Naive thymus-derived CD8-positive, alpha-beta T cell (primary cell): ENCODE measurements around the gene MAPK8IP2. TPM values are rescaled to one million over a fixed set of nuclear protein-coding genes. Genes with fewer than 3 reads are reported as not detected.
"Not testable (repeated sequence)": the region's sequence is repeated elsewhere in the genome, so short reads cannot be mapped to it uniquely, and the experiment has no call there.

Experiments used
- ATAC-seq, 2 donors: fragments of 150-1000 bp; cut with Tn5 transposase in 1 of 2; sonication (Bioruptor Pico), chemical (Tn5 transposase) in 1 of 2; 1 replicate in 1 of 2; 2 replicates in 1 of 2; pipeline ENCODE4 v1.10.0; 2021; ENCODE audit warnings: mild to moderate bottlenecking in 2 of 2, moderate library complexity in 2 of 2
- POLR2A ChIA-PET: fragments of 350-600 bp; sonication (Branson Sonifier 250); formaldehyde crosslinking; loops from one replicate; lab custom pipeline; 2021; ENCODE audit warnings: antibody characterized with exemption; lab: Charles Lee
- DNase-seq, 10 donors: peaks; one replicate each; pipeline versions ENCODE4 v3.0.0 to v3.0.0-alpha.2; 2020 to 2022
- H3K27ac Mint-ChIP-seq, 10 donors: one replicate each; pipeline ENCODE4 v1.8.0; 2020 to 2022; ENCODE audit warnings: mild to moderate bottlenecking in 10 of 10, mixed read lengths in 10 of 10, moderate library complexity in 4 of 10, inconsistent platforms in 1 of 10
- H3K27me3 Mint-ChIP-seq, 5 donors: one replicate each; pipeline ENCODE4 v1.8.0; 2021 to 2022; ENCODE audit warnings: mixed read lengths in 5 of 5
- H3K36me3 Mint-ChIP-seq, 3 donors: one replicate each; pipeline ENCODE4 v1.8.0; 2020 to 2022; ENCODE audit warnings: mixed read lengths in 3 of 3, mild to moderate bottlenecking in 2 of 3, inconsistent platforms in 1 of 3
- H3K4me1 Mint-ChIP-seq, 4 donors: one replicate each; pipeline ENCODE4 v1.8.0; 2021 to 2022; ENCODE audit warnings: mixed read lengths in 4 of 4
- H3K4me3 Mint-ChIP-seq, 10 donors: one replicate each; pipeline ENCODE4 v1.8.0; 2020 to 2022; ENCODE audit warnings: mild to moderate bottlenecking in 10 of 10, mixed read lengths in 10 of 10, moderate library complexity in 6 of 10, inconsistent platforms in 1 of 10
- H3K9me3 Mint-ChIP-seq, 9 donors: one replicate each; pipeline ENCODE4 v1.8.0; 2020 to 2022; ENCODE audit warnings: mixed read lengths in 9 of 9, mild to moderate bottlenecking in 3 of 9, inconsistent platforms in 1 of 9, moderate library complexity in 1 of 9
- polyA plus RNA-seq, 3 donors: library from polyadenylated mRNA; unstranded; fragments of 300-500 nt; fragmentation: Illumina TruSeq; gene quantifications; one replicate each; pipeline ENCODE4 v1.2.3, GENCODE V29; 2021
- total RNA-seq, 8 experiments: library from RNA in 2 of 8; stranded (reverse) in 2 of 8; gene quantifications; one replicate each; pipeline ENCODE4 v1.2.3 and lab custom pipeline; 2021 to 2026

Gene MAPK8IP2
- total and polyA plus RNA-seq, 5 experiments from 2014 or later: 0.22 to 0.62 TPM; not detected in 3

DNA sequence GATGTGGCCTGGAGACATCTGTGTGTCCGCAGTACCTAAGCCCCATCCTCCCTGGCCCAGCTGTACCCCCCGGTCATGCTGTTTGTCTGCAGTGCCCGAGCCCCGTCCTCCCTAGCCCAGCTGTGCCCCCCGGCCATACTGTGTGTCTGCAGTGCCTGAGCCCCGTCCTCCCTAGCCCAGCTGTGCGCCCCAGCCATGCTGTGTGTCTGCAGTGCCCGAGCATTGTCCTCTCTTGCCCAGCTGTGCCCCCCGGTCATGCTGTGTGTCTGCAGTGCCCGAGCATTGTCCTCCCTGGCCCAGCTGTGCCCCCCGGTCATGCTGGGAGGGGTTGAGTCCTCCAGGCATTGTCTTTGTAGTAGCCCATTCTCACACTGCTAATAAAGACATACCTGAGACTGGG lies 35.0 kb downstream of the MAPK8IP2 start:
- ATAC-seq (no peak), DNase-seq (no peak)
- POLR2A ChIA-PET: no interaction called here
- Mint-ChIP-seq H3K36me3 (no peaks in the 10 kb centered on the region), H3K27me3 (no peaks in the 10 kb centered on the region), H3K27ac (peak overlapping the region in 1 of 10 donors; percentile 79), H3K4me1 (peaks cover 0 to 8% (median 5%) of the 10 kb centered on the region in 4 donors), H3K4me3 (no peak overlapping the region), H3K9me3 (no peaks in the 10 kb centered on the region)

DNA sequence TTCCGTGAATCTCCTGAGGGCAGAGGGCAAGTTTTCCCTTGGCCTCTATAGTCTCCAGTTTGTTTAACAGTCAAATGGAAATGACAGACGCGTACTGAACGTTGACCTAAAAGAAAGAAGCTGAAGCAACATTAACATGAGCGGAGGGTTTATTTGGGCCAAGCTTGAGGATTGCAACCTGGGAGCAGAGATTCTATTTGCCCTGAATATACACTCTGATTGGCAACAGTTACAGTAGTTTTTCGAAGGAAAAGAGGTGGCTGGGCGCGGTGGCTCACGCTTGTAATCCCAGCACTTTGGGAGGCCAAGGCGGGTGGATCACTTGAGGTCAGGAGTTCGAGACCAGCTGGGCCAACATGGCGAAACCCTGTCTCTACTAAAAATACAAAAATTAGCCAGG lies 39.7 kb downstream of the MAPK8IP2 start:
- H3K4me3 Mint-ChIP-seq, ATAC-seq, DNase-seq, H3K27ac Mint-ChIP-seq, H3K9me3 Mint-ChIP-seq, H3K36me3 Mint-ChIP-seq, H3K4me1 Mint-ChIP-seq, POLR2A ChIA-PET: not testable (repeated sequence)
- H3K27me3 Mint-ChIP-seq: peaks cover 0 to 10% (median 4%) of the 10 kb centered on the region in 5 donors

DNA sequence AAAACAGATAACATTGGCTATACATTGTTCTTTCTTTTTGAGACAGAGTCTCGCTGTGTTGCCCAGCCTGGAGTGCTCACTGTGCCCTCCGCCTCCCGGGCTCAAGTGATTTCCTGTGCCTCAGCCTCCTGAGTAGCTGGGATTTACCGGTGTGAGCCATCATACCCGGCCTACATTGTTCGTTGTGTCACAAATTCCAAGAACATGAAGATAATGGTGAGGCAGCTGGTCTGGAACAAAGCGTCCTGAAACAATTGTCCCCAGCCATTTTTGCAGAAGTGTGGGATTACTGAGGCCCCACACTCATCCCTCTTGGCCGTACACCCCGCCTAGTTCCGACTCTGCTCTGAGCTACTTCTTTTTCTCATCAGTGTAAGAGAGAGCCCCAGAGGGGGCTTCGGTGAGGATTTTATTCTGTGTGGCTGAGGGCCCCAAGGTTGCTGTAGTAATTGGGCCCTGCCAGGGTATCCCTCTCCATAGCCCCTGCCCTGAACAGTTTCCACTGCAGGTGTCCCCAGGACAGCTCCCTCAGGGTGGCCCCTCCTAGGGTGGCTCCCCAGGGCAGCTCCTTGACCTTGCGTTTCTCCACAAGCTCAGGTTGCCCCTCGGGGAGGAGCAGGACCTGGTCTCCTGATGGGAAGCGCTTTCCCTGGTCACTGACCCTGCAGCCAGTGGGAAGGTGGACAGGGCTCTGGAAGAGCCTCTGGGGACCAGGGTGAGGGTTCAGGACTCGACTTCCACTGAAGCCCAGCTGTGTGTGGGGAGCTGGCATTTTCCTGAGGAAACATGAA lies 40.5 kb downstream of the MAPK8IP2 start:
- H3K27ac Mint-ChIP-seq: no peak overlapping the region
- H3K9me3 Mint-ChIP-seq: no peaks in the 10 kb centered on the region
- peaks cover 0 to 3% (median under 1%) of the 10 kb centered on the region in 4 donors for H3K4me1 Mint-ChIP-seq
- H3K27me3 Mint-ChIP-seq: peaks cover 0 to 14% (median 7%) of the 10 kb centered on the region in 5 donors
- POLR2A ChIA-PET: interaction anchor here (1.2 kb wide), 1 partner anchor 20 kb away, joined by 4 read pairs; no protein-coding TSS in a partner anchor
- H3K36me3 Mint-ChIP-seq: no peaks in the 10 kb centered on the region
- no peak for DNase-seq
- no peak overlapping the region for H3K4me3 Mint-ChIP-seq
- no peak for ATAC-seq

DNA sequence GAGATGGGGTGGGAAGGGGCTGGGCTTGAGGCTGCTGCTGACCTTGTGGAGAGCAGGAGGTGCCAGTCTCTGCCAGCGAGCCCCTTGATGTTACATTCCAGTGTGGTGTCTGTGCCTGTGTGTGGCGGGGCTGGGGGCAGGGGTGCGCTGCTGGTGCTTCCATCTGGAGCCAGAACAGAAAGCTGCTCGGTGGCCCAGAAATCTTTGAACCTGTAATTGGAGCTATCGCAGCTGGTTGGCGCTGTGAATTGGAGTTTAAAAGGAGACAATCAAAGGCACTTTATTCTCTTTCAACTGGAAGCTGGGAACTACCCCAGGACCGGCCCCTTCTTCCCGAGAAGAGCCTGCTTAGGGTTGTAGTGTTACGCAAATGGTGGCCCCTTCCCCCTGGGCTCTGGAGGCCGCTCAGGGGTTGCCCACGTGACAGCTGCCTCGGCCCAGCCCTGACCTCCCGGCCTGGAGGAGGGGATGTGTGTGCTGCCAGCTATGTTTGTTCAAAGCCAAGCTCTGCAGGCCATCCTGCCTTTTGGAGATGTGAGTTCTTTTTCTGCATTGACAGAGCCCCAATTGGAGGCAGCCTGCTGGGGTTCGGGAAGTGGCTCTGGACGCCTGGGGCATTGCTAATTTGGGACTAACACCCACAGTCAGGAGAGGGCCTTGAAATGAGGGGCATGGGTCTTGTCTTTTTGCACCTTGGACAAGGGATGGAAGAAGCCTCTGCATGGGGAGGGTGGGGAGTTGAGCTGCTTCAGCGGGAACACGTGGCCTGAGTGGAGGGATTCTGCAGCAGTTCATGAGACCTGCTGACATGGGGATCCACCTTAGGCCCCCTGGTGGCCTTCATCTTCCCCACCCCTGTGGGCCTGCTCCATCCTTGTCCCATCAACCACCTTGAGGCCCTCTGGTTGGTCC lies 41.4 kb downstream of the MAPK8IP2 start:
- peaks cover 0 to 3% (median 0%) of the 10 kb centered on the region in 4 donors for H3K4me1 Mint-ChIP-seq
- peak overlapping the region in 2 of 10 donors; percentile 24 to 28 for H3K27ac Mint-ChIP-seq
- H3K36me3 Mint-ChIP-seq: no peaks in the 10 kb centered on the region
- H3K9me3 Mint-ChIP-seq: no peaks in the 10 kb centered on the region
- POLR2A ChIA-PET: interaction anchor here (1.0 to 1.2 kb wide), 3 partner anchors 15 to 21 kb away, joined by 3 to 4 read pairs (median 4); no protein-coding TSS in a partner anchor
- ATAC-seq (peak in 1 of 2 donors; percentile 44), DNase-seq (no peak)
- no peak overlapping the region for H3K4me3 Mint-ChIP-seq
- H3K27me3 Mint-ChIP-seq: peaks cover 0 to 19% (median 9%) of the 10 kb centered on the region in 5 donors

DNA sequence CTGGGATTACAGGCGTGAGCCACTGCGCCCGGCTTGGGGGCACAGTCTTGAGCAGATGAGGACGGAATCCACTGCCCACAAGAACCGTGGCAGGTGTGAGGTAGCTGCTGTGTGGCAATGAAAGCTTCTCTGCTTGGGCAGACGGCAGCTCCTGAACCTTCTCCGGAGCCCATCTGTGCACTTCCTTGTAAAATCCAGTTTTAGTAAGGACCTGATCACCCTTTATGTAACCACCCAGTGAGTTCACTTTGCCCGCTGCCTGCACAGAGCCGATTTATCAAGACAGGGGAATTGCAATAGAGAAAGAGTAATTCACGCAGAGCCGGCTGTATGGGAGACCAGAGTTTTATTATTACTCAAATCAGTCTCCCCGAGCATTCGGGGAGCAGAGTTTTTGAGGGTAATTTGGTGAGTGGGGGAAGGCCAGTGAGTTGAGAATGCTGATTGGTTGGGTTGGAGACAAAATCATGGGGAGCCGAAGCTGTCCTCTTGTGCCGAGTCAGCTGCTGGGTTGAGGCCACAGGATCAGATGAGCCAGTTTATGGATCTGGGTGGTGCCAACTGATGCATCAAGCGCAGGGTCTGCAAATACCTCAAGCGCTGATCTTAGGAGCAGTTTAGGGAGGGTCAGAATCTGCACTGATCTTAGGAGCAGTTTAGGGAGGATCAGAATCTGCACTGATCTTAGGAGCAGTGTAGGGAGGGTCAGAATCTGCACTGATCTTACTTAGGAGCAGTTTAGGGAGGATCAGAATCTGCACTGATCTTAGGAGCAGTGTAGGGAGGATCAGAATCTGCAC lies 42.6 kb downstream of the MAPK8IP2 start:
- not testable (repeated sequence) for DNase-seq, ATAC-seq, H3K4me3 Mint-ChIP-seq, H3K27ac Mint-ChIP-seq, H3K36me3 Mint-ChIP-seq, H3K4me1 Mint-ChIP-seq, H3K9me3 Mint-ChIP-seq
- H3K27me3 Mint-ChIP-seq: peaks cover 0 to 19% (median 9%) of the 10 kb centered on the region in 5 donors
- POLR2A ChIA-PET: interaction anchor here (0.6 to 1.2 kb wide), 3 partner anchors 16 to 544 kb away, joined by 3 to 5 read pairs (median 4); no protein-coding TSS in a partner anchor

DNA sequence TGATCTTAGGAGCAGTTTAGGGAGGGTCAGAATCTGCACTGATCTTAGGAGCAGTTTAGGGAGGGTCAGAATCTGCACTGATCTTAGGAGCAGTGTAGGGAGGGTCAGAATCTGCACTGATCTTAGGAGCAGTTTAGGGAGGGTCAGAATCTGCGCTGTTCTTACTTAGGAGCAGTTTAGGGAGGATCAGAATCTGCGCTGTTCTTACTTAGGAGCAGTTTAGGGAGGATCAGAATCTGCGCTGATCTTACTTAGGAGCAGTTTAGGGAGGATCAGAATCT lies 43.2 kb downstream of the MAPK8IP2 start:
- ATAC-seq, POLR2A ChIA-PET, DNase-seq, H3K4me3 Mint-ChIP-seq, H3K9me3 Mint-ChIP-seq, H3K36me3 Mint-ChIP-seq, H3K27ac Mint-ChIP-seq, H3K4me1 Mint-ChIP-seq: not testable (repeated sequence)
- H3K27me3 Mint-ChIP-seq: peaks cover 0 to 19% (median 9%) of the 10 kb centered on the region in 5 donors

DNA sequence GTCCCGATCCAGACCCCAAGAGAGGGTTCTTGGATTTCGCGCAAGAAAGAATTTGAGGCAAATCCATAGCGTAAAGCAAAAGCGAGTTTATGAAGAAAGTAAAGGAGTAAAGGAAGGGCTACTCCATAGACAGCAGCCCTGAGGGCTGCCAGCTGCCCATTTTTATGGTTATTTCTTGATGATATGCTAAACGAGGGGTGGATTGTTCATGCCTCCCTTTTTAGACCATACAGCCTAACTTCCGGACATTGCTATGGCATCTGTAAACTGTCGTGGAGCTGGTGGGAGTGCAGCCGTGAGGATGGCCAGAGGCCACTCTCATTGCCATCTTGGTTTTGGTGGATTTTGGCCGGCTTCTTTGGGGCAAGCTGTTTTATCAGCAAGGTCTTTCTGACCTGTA lies 52.7 kb downstream of the MAPK8IP2 start:
- POLR2A ChIA-PET: no interaction called here
- Mint-ChIP-seq H3K27me3 (peaks cover 0 to 20% (median 3%) of the 10 kb centered on the region in 5 donors), H3K4me1 (no peaks in the 10 kb centered on the region), H3K4me3 (no peak overlapping the region), H3K9me3 (peaks cover 0 to 7% (median 2%) of the 10 kb centered on the region in 9 donors), H3K27ac (no peak overlapping the region), H3K36me3 (peaks cover 0 to 7% (median 0%) of the 10 kb centered on the region in 3 donors)
- no peak for ATAC-seq
- DNase-seq: no peak

DNA sequence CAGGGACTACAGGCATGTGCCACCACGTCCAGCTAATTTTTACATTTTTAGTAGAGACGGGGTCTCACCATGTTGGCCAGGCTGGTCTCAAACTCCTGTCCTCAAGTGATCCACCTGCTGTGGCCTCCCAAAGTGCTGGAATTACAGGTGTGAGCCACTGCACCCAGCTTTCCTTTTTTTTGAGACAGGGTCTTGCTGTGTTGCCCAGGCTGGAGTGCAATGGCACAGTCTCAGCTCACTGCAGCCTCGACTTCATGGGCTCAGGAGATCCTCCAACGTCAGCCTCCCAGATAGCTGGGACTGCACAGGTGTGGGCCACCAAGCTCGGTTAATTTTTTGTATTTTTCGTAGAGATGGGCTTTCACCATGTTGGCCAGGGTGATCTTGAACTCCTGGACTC lies 54.1 kb downstream of the MAPK8IP2 start:
- H3K36me3 Mint-ChIP-seq, POLR2A ChIA-PET, H3K4me3 Mint-ChIP-seq, H3K4me1 Mint-ChIP-seq, H3K27ac Mint-ChIP-seq, H3K9me3 Mint-ChIP-seq, DNase-seq, ATAC-seq: not testable (repeated sequence)
- H3K27me3 Mint-ChIP-seq: peaks cover 0 to 20% (median 7%) of the 10 kb centered on the region in 5 donors

DNA sequence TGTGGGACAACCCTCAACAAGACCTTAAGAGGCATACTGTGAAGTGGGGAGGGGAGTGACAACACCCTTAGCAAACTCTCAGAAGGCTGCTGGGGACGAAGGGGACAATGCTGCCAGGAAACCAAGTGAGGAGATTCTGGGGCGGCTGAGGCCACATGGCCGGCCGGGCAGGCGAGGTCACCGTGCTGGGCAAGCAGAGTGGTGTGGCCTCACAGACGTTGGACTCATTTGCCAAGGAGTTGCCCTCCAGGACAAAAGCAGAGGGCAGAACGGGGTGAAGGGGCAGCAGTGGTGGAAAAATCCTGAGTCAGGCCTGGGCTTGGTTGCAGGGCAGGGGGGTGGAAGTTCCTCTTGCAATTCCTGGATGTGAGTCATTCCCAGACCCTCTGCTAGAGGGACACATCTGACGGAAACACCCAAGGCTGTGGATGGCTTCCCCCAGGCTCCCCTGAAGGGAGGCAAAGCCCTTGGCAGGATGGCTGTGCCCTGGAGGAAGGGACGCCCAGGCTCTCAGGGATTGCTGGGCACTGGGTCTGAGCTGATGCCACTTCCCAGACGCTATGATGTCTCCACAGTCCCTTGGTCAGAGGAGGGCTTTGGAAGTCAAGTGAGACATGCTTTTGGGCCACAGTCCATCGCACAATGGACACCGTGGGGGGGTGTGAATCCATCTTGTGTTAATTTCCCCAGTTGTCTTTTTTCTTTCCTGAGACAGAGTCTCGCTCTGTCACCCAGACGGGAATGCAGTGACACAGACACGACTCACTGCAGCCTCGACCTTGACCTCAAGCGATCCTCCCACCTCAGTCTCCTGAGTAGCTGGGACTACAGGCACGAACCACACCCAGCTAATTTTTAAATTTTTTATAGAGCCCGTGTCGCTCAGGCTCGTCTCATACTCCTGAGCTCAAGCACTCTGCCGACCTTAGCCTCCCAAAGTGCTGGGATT lies 55.8 kb downstream of the MAPK8IP2 start:
- no peak overlapping the region for H3K4me3 Mint-ChIP-seq
- POLR2A ChIA-PET: no interaction called here
- no peaks in the 10 kb centered on the region for H3K36me3 Mint-ChIP-seq
- no peak for DNase-seq
- no peaks in the 10 kb centered on the region for H3K4me1 Mint-ChIP-seq
- no peak overlapping the region for H3K27ac Mint-ChIP-seq
- H3K27me3 Mint-ChIP-seq: peaks cover 0 to 23% (median 9%) of the 10 kb centered on the region in 5 donors
- no peak for ATAC-seq
- no peaks in the 10 kb centered on the region for H3K9me3 Mint-ChIP-seq

DNA sequence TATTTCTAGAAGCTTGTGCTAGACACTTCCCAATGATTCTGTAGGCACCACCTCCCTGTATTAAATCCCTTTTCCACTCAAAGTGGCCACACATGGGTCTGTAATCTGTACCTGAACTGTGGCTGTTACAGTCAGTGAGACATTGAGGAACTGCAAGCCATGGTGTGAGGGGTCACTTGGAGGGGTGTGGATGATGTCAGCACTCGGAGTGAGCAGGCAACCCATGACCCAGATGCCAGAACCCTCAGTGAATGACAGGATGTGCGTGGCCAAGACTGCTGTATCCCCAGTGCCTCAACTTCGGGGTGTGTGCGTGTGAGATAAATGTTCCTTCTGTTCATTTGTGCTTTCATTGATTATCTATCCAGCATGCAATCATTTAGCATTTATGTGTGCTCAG lies 57.3 kb downstream of the MAPK8IP2 start:
- no peak for ATAC-seq
- Mint-ChIP-seq H3K27ac (no peak overlapping the region), H3K4me1 (no peaks in the 10 kb centered on the region), H3K4me3 (no peak overlapping the region), H3K36me3 (no peaks in the 10 kb centered on the region), H3K9me3 (no peaks in the 10 kb centered on the region), H3K27me3 (peaks cover 0 to 23% (median 10%) of the 10 kb centered on the region in 5 donors)
- POLR2A ChIA-PET: no interaction called here
- DNase-seq: no peak

DNA sequence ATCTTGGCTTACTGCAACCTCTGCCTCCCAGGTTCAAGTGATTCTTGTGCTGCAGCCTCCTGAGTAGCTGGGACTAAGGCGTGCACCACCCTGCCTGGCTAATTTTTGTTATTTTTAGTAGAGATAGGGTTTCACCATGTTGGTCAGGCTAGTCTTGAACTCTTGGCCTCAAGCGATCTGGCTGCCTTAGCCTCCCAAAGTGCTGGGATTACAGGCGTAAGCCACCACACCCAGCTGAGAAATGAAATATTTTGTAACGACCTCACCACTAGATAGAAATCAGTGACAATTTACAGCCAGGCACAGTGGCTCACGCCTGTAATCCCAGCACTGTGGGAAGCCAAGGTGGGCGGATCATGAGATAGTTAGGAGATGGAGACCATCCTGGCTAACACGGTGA lies 59.1 kb downstream of the MAPK8IP2 start:
- H3K9me3 Mint-ChIP-seq, H3K27ac Mint-ChIP-seq, H3K36me3 Mint-ChIP-seq, ATAC-seq, H3K4me1 Mint-ChIP-seq, H3K4me3 Mint-ChIP-seq, DNase-seq: not testable (repeated sequence)
- POLR2A ChIA-PET: interaction anchor here (0.7 kb wide), 1 partner anchor 119 kb away, joined by 4 read pairs; no protein-coding TSS in a partner anchor
- H3K27me3 Mint-ChIP-seq: peaks cover 0 to 23% (median 10%) of the 10 kb centered on the region in 5 donors
